ENCODE data around the gene SPEF2. TPM values are rescaled to one million over a fixed set of nuclear protein-coding genes. Genes with fewer than 3 reads are reported as not detected.

Gene SPEF2
- total and polyA plus RNA-seq, 2 experiments from 2014 or later = 0.17 to 0.21 TPM

- TF ChIP-seq STAT1 (IDR thresholded peaks at IDR 0.05; ENCODE audit: unreplicated experiment) (no peak), ZNF114 (CRISPR knock-in tag; IDR thresholded peaks at IDR 0.05) (no peak), ZNF331 (CRISPR knock-in tag; IDR thresholded peaks at IDR 0.05; ENCODE audit: low read depth) (no peak), JUNB (IDR thresholded peaks at IDR 0.05; ENCODE audit: unreplicated experiment) (no peak), CREB1 (CRISPR knock-in tag; IDR thresholded peaks at IDR 0.05; ENCODE audit: low read depth) (no peak), POLR2AphosphoS5 (IDR thresholded peaks at IDR 0.05; ENCODE audit: low read depth) (no peak), EZH2 (IDR thresholded peaks at IDR 0.05; ENCODE audit: low read depth, unreplicated experiment) (no peak), NANOG (IDR thresholded peaks at IDR 0.05; ENCODE audit: borderline replicate concordance) (no peak), ETS1 (IDR thresholded peaks at IDR 0.05) (no peak), EZH2phosphoT487 (IDR thresholded peaks at IDR 0.05; ENCODE audit: unreplicated experiment) (no peak)
- TF ChIP-seq, protein P1, sequence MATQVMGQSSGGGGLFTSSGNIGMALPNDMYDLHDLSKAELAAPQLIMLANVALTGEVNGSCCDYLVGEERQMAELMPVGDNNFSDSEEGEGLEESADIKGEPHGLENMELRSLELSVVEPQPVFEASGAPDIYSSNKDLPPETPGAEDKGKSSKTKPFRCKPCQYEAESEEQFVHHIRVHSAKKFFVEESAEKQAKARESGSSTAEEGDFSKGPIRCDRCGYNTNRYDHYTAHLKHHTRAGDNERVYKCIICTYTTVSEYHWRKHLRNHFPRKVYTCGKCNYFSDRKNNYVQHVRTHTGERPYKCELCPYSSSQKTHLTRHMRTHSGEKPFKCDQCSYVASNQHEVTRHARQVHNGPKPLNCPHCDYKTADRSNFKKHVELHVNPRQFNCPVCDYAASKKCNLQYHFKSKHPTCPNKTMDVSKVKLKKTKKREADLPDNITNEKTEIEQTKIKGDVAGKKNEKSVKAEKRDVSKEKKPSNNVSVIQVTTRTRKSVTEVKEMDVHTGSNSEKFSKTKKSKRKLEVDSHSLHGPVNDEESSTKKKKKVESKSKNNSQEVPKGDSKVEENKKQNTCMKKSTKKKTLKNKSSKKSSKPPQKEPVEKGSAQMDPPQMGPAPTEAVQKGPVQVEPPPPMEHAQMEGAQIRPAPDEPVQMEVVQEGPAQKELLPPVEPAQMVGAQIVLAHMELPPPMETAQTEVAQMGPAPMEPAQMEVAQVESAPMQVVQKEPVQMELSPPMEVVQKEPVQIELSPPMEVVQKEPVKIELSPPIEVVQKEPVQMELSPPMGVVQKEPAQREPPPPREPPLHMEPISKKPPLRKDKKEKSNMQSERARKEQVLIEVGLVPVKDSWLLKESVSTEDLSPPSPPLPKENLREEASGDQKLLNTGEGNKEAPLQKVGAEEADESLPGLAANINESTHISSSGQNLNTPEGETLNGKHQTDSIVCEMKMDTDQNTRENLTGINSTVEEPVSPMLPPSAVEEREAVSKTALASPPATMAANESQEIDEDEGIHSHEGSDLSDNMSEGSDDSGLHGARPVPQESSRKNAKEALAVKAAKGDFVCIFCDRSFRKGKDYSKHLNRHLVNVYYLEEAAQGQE (IDR thresholded peaks at IDR 0.05; ENCODE audit: unreplicated experiment) = no peak
- TF ChIP-seq, protein P2, sequence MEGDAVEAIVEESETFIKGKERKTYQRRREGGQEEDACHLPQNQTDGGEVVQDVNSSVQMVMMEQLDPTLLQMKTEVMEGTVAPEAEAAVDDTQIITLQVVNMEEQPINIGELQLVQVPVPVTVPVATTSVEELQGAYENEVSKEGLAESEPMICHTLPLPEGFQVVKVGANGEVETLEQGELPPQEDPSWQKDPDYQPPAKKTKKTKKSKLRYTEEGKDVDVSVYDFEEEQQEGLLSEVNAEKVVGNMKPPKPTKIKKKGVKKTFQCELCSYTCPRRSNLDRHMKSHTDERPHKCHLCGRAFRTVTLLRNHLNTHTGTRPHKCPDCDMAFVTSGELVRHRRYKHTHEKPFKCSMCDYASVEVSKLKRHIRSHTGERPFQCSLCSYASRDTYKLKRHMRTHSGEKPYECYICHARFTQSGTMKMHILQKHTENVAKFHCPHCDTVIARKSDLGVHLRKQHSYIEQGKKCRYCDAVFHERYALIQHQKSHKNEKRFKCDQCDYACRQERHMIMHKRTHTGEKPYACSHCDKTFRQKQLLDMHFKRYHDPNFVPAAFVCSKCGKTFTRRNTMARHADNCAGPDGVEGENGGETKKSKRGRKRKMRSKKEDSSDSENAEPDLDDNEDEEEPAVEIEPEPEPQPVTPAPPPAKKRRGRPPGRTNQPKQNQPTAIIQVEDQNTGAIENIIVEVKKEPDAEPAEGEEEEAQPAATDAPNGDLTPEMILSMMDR (conservative IDR thresholded peaks at IDR 0.05; ENCODE audit: low read depth in 2 of 2) = no peak
- TF ChIP-seq, protein P3, sequence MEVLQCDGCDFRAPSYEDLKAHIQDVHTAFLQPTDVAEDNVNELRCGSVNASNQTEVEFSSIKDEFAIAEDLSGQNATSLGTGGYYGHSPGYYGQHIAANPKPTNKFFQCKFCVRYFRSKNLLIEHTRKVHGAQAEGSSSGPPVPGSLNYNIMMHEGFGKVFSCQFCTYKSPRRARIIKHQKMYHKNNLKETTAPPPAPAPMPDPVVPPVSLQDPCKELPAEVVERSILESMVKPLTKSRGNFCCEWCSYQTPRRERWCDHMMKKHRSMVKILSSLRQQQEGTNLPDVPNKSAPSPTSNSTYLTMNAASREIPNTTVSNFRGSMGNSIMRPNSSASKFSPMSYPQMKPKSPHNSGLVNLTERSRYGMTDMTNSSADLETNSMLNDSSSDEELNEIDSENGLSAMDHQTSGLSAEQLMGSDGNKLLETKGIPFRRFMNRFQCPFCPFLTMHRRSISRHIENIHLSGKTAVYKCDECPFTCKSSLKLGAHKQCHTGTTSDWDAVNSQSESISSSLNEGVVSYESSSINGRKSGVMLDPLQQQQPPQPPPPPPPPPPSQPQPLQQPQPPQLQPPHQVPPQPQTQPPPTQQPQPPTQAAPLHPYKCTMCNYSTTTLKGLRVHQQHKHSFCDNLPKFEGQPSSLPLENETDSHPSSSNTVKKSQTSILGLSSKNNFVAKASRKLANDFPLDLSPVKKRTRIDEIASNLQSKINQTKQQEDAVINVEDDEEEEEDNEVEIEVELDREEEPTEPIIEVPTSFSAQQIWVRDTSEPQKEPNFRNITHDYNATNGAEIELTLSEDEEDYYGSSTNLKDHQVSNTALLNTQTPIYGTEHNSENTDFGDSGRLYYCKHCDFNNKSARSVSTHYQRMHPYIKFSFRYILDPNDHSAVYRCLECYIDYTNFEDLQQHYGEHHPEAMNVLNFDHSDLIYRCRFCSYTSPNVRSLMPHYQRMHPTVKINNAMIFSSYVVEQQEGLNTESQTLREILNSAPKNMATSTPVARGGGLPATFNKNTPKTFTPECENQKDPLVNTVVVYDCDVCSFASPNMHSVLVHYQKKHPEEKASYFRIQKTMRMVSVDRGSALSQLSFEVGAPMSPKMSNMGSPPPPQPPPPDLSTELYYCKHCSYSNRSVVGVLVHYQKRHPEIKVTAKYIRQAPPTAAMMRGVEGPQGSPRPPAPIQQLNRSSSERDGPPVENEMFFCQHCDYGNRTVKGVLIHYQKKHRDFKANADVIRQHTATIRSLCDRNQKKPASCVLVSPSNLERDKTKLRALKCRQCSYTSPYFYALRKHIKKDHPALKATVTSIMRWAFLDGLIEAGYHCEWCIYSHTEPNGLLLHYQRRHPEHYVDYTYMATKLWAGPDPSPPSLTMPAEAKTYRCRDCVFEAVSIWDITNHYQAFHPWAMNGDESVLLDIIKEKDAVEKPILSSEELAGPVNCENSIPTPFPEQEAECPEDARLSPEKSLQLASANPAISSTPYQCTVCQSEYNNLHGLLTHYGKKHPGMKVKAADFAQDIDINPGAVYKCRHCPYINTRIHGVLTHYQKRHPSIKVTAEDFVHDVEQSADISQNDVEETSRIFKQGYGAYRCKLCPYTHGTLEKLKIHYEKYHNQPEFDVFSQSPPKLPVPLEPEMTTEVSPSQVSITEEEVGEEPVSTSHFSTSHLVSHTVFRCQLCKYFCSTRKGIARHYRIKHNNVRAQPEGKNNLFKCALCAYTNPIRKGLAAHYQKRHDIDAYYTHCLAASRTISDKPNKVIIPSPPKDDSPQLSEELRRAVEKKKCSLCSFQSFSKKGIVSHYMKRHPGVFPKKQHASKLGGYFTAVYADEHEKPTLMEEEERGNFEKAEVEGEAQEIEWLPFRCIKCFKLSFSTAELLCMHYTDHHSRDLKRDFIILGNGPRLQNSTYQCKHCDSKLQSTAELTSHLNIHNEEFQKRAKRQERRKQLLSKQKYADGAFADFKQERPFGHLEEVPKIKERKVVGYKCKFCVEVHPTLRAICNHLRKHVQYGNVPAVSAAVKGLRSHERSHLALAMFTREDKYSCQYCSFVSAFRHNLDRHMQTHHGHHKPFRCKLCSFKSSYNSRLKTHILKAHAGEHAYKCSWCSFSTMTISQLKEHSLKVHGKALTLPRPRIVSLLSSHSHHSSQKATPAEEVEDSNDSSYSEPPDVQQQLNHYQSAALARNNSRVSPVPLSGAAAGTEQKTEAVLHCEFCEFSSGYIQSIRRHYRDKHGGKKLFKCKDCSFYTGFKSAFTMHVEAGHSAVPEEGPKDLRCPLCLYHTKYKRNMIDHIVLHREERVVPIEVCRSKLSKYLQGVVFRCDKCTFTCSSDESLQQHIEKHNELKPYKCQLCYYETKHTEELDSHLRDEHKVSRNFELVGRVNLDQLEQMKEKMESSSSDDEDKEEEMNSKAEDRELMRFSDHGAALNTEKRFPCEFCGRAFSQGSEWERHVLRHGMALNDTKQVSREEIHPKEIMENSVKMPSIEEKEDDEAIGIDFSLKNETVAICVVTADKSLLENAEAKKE (CRISPR knock-in tag; IDR thresholded peaks at IDR 0.05) = no peak
- no peak overlapping the region for H3K4me2 ChIP-seq
These were observed 237.5 kb downstream of the SPEF2 start for GRCh38 chr5:35855187-35855586.

More at GRCh38 chr5:35855187-35855586, 237.5 kb downstream of the SPEF2 start:
- Mint-ChIP-seq H3K9me3 (no peaks in the 10 kb centered on the region), H3K4me3 (no peak overlapping the region), H3K4me1 (peaks cover 16% of the 10 kb centered on the region; the same call in 2 of the 3 replicates), H3K27me3 (ENCODE audit: insufficient read depth, low read depth, poor library complexity) (peaks cover 3% of the 10 kb centered on the region), H3K36me3 (ENCODE audit: low read depth) (no peaks in the 10 kb centered on the region), H3K27ac (no peak overlapping the region)
- H3K4me3 ChIP-seq = no peak overlapping the region
- no peaks in the 10 kb centered on the region for H3K27me3 ChIP-seq (ENCODE audit: insufficient read depth)
- peaks cover 31% of the 10 kb centered on the region for H3K4me1 ChIP-seq (ENCODE audit: insufficient read depth)
- H2AFZ ChIP-seq = no peak overlapping the region
- H4K20me1 ChIP-seq (replicated peaks; ENCODE audit: insufficient read depth) = no peaks in the 10 kb centered on the region
- H3K27ac ChIP-seq (ENCODE audit: low read depth) = no peak overlapping the region
- no peaks in the 10 kb centered on the region for H3K9me2 ChIP-seq (ENCODE audit: insufficient read depth)
- ATAC-seq (no peak), DNase-seq (ENCODE audit: low spot score) (no peak)
- no peaks in the 10 kb centered on the region for H3F3A ChIP-seq (replicated peaks; ENCODE audit: low read depth)
- no peaks in the 10 kb centered on the region for H3K36me3 ChIP-seq (ENCODE audit: insufficient read depth)
- no peaks in the 10 kb centered on the region for H3K79me2 ChIP-seq (replicated peaks; ENCODE audit: insufficient read depth)
